HG02759 (cell line): ENCODE measurements around the gene WRAP53.

Experiments
- ATAC-seq: cut with Tn5 transposase; IDR thresholded peaks from one replicate; pipeline ENCODE4 v1.9.1; 2021; ENCODE audit warnings: mild to moderate bottlenecking, moderate library complexity; ENCODE audit not compliant: unreplicated experiment

The WRAP53 gene

GRCh38 chr17:7707858-7708750 lies 19.8 kb downstream of the WRAP53 start:
- ATAC-seq: no peak

DNA sequence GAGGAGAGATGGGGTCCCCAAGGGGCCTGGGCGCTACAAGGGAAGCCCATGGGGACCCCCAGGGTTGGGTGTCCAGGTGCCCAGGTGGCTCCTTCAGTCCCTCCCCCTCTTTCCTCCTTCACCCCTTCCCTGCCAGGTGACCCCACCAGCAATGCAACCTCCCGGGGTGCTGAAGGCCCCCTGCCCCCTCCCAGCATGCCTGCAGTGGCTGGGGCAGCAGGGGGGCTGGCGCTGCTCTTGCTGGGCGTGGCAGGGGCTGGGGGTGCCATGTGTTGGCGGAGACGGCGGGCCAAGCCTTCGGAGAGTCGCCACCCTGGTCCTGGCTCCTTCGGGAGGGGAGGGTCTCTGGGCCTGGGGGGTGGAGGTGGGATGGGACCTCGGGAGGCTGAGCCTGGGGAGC lies 20.8 kb downstream of the WRAP53 start:
- ATAC-seq: no peak

- ATAC-seq: no peak
Observed at GRCh38 chr17:7710301-7710700, 22.0 kb downstream of the WRAP53 start.

DNA sequence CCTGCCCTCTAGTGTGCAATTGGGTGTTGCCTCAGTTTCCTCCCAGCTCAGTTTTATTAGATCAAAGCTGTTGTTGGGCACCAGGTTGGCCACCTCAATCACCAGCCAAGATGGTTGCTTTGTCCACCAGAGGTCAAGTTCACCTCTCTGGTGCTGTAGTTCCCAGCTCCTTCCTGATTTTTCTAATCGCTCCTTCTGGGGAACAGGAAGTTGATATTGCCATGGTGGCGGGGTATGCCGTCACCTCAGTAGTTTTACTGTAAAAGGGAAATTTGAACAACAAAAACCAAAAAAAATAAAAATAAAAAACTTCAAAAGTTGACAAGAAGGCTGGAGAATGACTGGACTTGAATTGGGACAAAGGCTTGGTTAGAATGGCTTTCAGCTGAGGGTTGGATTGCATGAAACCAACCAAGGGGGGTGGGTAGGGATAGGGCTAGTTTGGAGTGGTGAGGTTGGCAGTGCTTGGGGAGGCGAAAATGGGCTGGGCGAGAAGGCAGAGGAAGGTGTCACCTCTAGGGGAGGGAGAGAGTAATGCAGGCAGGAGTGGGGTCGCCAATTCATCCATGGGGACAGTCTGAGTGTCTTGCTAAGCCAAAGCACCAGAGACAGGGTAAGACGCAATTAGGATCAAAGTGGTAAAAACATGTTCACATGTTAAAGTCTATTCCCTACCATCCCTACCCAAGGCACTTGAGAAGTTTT lies 22.9 kb downstream of the WRAP53 start:
- no peak for ATAC-seq

DNA sequence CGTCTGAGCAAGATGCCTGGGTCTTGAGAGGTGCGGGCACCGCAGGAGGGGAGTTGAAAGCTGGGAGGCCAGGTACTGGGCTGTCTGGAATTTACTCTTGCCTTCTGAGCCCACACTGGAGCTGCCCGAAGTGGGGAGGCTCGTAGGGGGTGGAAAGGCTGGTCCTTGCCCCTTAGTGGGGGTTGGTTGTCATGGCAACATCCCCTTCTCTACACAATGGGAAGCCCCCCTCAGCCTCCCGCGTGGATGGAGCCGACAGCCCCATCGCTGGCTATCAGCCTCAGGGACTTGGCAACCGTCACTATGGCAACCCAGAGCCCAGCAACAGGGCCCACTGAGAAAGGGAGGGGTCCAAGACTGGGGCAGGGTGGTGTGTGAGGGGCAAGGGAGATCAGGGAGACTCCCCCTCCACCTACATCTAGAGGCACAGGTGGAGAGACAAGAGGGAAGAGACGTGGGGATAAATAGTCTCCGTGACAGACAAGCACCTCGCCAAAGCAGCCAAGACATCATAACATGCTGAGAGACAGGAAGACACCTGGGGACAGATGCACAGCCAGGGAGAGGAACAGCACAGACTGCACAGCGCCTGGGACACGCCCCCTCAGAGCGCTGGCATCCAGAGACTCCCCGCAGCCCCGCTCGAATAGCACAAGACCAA lies 24.0 kb downstream of the WRAP53 start:
- no peak for ATAC-seq

GRCh38 chr17:7713782-7714181 lies 25.5 kb downstream of the WRAP53 start:
- no peak for ATAC-seq

- no peak for ATAC-seq
Observed at GRCh38 chr17:7714721-7715594, 26.7 kb downstream of the WRAP53 start.

- ATAC-seq: no peak
Observed at GRCh38 chr17:7715936-7716886, 27.9 kb downstream of the WRAP53 start.

DNA sequence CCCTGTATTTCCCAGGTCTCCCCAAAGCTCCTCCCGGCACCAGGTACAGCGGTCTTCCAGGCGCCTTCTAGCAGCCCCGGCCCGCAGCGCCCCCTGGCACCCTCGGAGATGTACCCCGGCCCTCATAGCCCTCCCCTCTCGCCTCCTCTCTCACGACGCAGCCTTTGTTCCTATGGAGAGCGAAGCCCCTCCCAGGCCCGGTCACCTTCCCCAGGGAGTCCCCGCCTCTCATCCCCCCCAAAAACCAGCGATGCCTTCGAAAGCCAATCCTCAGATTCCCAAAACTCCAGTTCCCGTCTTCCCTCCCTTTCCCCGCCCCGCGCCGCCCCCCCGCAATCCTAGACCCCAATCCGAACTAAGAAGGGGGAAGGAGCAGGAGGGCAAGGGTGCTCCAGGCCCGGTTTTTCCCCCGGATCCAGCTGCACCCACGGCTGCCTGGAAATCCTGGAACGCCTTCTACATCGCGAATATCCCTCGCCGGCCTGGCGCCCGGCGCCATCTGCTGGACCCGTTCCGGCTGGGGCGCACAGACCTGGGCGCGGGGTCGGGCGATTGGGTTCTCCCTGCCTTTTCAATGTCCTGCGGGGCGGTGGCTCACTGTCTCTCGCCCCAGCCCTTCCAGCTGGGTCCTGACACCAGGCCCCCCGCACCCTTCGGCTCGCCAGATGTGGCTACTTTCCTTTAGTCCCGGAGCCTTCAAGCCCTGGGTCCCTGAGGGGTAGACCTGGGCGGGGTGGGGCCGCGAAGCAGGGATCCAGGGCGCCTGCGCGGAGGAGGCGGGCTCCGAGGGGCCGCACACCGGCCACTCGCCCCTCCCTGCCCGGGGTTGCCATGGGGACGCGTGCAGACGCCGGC lies 28.9 kb downstream of the WRAP53 start, which contains the start of gene DNAH2:
DNAH2 (plus strand) TSS at position 844 of the 855 bp plus-strand sequence. CDS start 1,991 bp downstream, outside the sequence.
- no peak for ATAC-seq

- no peak for ATAC-seq
Observed at GRCh38 chr17:7717756-7718350, 29.6 kb downstream of the WRAP53 start.

GRCh38 chr17:7719661-7720060 lies 31.4 kb downstream of the WRAP53 start:
- no peak for ATAC-seq

DNA sequence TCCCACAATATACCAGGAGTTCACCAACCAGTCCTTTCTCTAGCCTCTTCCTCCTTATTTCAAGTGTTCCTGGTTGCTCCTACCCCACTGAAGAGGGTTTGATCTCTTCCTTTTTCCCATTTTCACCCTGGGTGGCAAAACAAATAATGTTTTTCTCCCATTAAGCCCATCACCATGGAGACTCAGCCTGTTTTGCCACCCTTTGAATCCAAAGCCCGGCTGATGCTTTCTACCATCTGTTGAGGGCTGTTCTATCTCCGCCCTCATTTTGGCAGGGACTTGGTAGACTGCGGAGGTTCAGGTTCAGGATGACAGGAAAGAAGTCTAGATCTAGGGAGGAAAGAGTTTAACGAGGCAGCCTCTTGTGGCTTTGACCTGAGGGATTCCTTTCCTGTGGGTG lies 31.8 kb downstream of the WRAP53 start:
- no peak for ATAC-seq

DNA sequence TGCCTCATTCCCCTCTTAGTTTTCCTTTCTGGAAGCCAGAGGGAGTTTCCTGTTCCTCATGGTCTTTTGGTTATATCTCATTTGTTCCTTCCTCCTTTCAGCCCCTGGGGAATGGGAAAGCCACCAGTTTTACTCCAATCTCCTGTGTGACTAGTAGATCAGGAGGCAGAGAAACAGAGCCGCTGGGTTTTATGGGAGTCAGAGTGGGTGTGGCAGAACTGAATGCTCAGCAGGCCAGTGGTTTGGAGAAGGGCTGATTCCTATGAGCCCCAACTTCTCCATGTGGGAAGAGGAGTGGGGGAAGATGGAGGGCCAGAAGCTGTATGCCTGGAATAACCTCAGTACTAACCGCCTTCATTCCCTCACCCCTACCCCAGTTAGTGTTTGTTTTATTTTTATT lies 33.3 kb downstream of the WRAP53 start:
- ATAC-seq: no peak

- no peak for ATAC-seq
Observed at GRCh38 chr17:7727886-7728285, 39.6 kb downstream of the WRAP53 start.

DNA sequence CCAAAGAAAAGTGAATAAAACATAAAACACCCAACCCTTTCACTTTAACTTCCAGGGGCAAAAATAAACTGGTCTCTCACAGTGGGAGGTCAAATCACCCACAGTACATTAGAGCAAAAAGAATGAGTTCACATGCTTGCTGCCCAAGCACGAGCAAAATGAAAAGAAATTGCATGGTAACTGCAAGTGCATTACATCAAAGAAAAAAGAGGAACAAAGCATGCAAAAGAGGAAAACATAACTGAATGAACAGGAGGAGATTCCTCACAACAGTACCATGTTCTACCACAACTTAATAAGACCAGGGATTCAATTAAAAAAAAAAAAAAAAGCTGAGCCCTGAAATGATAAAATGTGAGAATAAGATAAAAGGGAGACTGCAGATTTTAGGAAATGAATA lies 41.5 kb downstream of the WRAP53 start:
- no peak for ATAC-seq

DNA sequence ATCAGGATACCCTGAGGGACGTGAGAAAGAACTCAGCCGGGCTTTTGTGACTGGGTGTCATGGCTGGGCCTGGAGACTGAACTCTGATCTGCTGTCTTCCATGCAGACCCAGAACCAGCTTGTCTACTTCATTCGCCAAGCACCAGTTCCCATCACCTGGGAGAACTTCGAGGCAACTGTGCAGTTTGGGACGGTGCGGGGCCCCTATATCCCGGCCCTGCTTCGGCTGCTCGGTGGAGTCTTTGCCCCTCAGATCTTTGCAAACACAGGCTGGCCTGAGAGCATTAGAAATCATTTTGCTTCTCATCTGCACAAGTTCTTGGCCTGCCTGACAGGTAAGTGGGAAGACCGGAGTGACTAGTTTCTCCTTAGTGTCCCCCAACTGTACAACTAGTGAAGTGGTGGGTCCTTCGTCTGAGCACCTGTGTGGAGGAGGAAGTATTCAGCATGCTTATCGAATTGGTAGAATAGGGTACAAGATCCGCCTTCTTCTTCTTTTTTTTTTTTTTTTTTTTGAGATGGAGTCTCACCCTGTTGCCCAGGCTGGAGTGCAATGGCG lies 44.8 kb downstream of the WRAP53 start:
- no peak for ATAC-seq

- ATAC-seq: no peak
Observed at GRCh38 chr17:7737601-7738000, 49.3 kb downstream of the WRAP53 start.

DNA sequence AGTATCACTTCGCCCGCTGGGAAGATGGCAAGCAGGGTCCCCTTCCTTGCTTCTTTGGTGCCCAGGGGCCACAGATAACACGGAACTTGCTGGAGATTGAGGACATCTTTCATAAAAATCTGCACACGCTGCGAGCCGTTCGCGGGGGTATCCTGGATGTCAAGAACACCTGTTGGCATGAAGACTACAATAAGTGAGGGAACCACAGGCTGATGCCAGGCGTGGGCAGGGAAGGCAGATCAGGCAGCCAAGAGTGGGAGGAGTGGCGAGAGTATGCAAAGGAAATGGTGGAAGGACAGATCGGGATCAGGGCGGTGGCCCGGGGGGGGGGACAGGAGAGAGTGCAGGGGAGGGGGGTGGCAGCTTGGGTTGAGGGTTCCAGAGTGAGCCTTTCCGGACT lies 51.5 kb downstream of the WRAP53 start:
- no peak for ATAC-seq
